Keratinocyte (primary cell): ENCODE measurements around the gene FRS2. TPM values are rescaled to one million over a fixed set of nuclear protein-coding genes. Genes with fewer than 3 reads are reported as not detected.

Experiments
- DNase-seq: peaks from one replicate; pipeline ENCODE4 v3.0.0-alpha.2; 2011; ENCODE audit warnings: low read depth, missing footprints, low spot score
- FAIRE-seq: peaks from 2 replicates; lab custom pipeline; 2011; peaks lifted over from hg19 to GRCh38; lab: Jason Lieb, UNC
- H2AFZ ChIP-seq: 2 replicates; pipeline ENCODE4 v1.6.0; 2012; ENCODE audit warnings: low read length, control low read depth, inconsistent platforms; ENCODE audit not compliant: control insufficient read depth
- H3K27ac ChIP-seq: 2 replicates; pipeline ENCODE4 v1.5.1; 2011; ENCODE audit warnings: low read length; ENCODE audit not compliant: control insufficient read depth, insufficient read depth
- H3K27me3 ChIP-seq: 3 replicates; pipeline ENCODE4 v1.6.0; 2011; ENCODE audit warnings: low read length; ENCODE audit not compliant: control insufficient read depth, insufficient read depth; ENCODE audit errors: extremely low read depth
- H3K36me3 ChIP-seq, 2 experiments: 2 replicates in 1 of 2; 3 replicates in 1 of 2; pipeline ENCODE4 v1.5.1; 2011; ENCODE audit warnings: low read length in 2 of 2, mild to moderate bottlenecking in 1 of 2; ENCODE audit not compliant: control insufficient read depth in 2 of 2, insufficient read depth in 2 of 2; ENCODE audit errors: extremely low read depth in 1 of 2
- H3K4me1 ChIP-seq: 3 replicates; pipeline ENCODE4 v1.5.1; 2011; ENCODE audit warnings: low read length; ENCODE audit not compliant: control insufficient read depth, insufficient read depth; ENCODE audit errors: extremely low read depth
- H3K4me2 ChIP-seq: 3 replicates; pipeline ENCODE4 v1.6.0; 2011; ENCODE audit warnings: low read depth, low read length; ENCODE audit not compliant: control insufficient read depth, insufficient read depth; ENCODE audit errors: extremely low read depth
- H3K4me3 ChIP-seq, 3 experiments: fragments of 200-600 bp in 1 of 3; sonication (generic) in 1 of 3; 2 replicates in 2 of 3; 3 replicates in 1 of 3; pipeline ENCODE4 v1.5.1; 2011 to 2016; ENCODE audit warnings: low read length in 3 of 3, mild to moderate bottlenecking in 3 of 3, control low read depth in 2 of 3, inconsistent platforms in 1 of 3, low read depth in 1 of 3, mixed read lengths in 1 of 3, mixed run types in 1 of 3, moderate library complexity in 1 of 3; ENCODE audit not compliant: control insufficient read depth in 2 of 3, insufficient read depth in 2 of 3; ENCODE audit errors: extremely low read depth in 1 of 3
- H3K79me2 ChIP-seq: 2 replicates; pipeline ENCODE4 v1.6.0; 2012; ENCODE audit warnings: low read length; ENCODE audit not compliant: control insufficient read depth, insufficient read depth
- H3K9ac ChIP-seq: 3 replicates; pipeline ENCODE4 v1.6.0; 2011; ENCODE audit warnings: low read length; ENCODE audit not compliant: control insufficient read depth, insufficient read depth; ENCODE audit errors: extremely low read depth
- H3K9me1 ChIP-seq: 3 replicates; pipeline ENCODE4 v1.6.0; 2011; ENCODE audit warnings: low read length; ENCODE audit not compliant: control insufficient read depth, insufficient read depth; ENCODE audit errors: extremely low read depth
- H3K9me3 ChIP-seq: 2 replicates; pipeline ENCODE4 v1.5.1; 2012; ENCODE audit warnings: low read depth, low read length; ENCODE audit not compliant: control insufficient read depth
- H4K20me1 ChIP-seq: 3 replicates; pipeline ENCODE4 v1.6.0; 2011; ENCODE audit warnings: low read length; ENCODE audit not compliant: control insufficient read depth, insufficient read depth; ENCODE audit errors: extremely low read depth
- CTCF ChIP-seq, 3 experiments: IDR thresholded peaks in 1 of 3; conservative IDR thresholded peaks in 1 of 3; optimal IDR thresholded peaks in 1 of 3; 2 replicates in 2 of 3; 3 replicates in 1 of 3; pipeline versions ENCODE3 to v1.5.1; 2011; ENCODE audit warnings: low read length in 3 of 3, mild to moderate bottlenecking in 3 of 3, moderate library complexity in 2 of 3, control low read depth in 1 of 3, inconsistent platforms in 1 of 3; ENCODE audit not compliant: insufficient read depth in 2 of 3; ENCODE audit errors: extremely low read depth in 1 of 3
- EZH2 ChIP-seq: IDR thresholded peaks from one replicate; pipeline ENCODE4 v1.6.1; 2012; ENCODE audit warnings: inconsistent platforms, mild to moderate bottlenecking, low read length, moderate library complexity
- dilution Hi-C: fragments of 300-500 bp; cut with MboI; formaldehyde crosslinking; loops from one replicate; pipeline ENCODE4 v1.7.0; 2020; ENCODE audit warnings: low sequenced_read_pairs; ENCODE audit not compliant: extremely low pct_ligation_motif_present
- polyA plus RNA-seq, 5 experiments: library from polyadenylated mRNA; depleted of rRNA in 3 of 5; stranded (reverse) in 3 of 5; stranded (forward) in 1 of 5; unstranded in 1 of 5; fragments of >200 nt; gene quantifications; 1 replicate in 1 of 5; 2 replicates in 3 of 5; 3 replicates in 1 of 5; pipeline versions ENCODE4 v1.2.1 to v1.2.3, GENCODE V29; 2011 to 2012; ENCODE audit warnings: missing spikeins in 2 of 5, low read depth in 1 of 5, low replicate concordance in 1 of 5

The FRS2 gene
- polyA plus RNA-seq, 1 donor (not counting 4 experiments of a cell fraction or from before 2014, with no cell fraction given), result 28.6 TPM

GRCh38 chr12:69440886-69441285 lies 29.3 kb upstream of the FRS2 start:
- Histone ChIP-seq H3K4me1 (no peaks in the 10 kb centered on the region), H3K36me3 (no peaks in the 10 kb centered on the region), H3K9me1 (no peaks in the 10 kb centered on the region), H3K27ac (no peak overlapping the region), H3K4me2 (no peak overlapping the region), H3K79me2 (no peaks in the 10 kb centered on the region), H3K9me3 (no peaks in the 10 kb centered on the region), H4K20me1 (no peaks in the 10 kb centered on the region), H3K9ac (no peak overlapping the region), H3K27me3 (no peaks in the 10 kb centered on the region), H2AFZ (no peak overlapping the region), H3K4me3 (no peak overlapping the region)
- FAIRE-seq (no peak), DNase-seq (no peak)
- dilution Hi-C loops, result no loop called here
- no peak for TF ChIP-seq EZH2
- no peak for TF ChIP-seq CTCF (optimal IDR thresholded peaks at IDR 0.05 in 1 of 3, IDR thresholded peaks at IDR 0.05 in 1 of 3, conservative IDR thresholded peaks at IDR 0.05 in 1 of 3; ENCODE audit: extremely low read depth in 1 of 3, insufficient read depth in 2 of 3, low read length in 3 of 3)

DNA sequence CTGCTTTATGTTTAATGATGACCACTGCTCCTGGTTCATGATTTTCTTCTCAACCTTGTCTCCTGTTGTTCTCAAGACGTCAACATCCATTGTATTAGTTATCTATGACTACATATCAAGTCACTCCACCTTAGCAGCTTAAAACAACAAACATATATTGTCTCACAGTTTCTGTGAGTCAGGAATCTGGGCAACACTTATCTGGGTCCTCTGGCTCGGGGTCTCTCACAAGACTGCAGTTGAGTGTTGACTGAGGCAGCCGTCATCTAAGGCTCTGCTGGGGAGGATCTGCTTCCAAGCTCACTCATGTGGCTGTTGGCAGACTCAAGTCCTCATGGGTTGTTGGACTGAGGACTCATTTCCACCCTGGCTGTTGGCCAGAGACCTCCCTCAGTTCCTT lies 27.3 kb upstream of the FRS2 start:
- Histone ChIP-seq H2AFZ (no peak overlapping the region), H4K20me1 (no peaks in the 10 kb centered on the region), H3K36me3 (no peaks in the 10 kb centered on the region), H3K4me1 (no peaks in the 10 kb centered on the region), H3K9me3 (no peaks in the 10 kb centered on the region), H3K4me2 (no peak overlapping the region), H3K4me3 (no peak overlapping the region), H3K9me1 (no peaks in the 10 kb centered on the region), H3K9ac (no peak overlapping the region), H3K27ac (no peak overlapping the region), H3K79me2 (no peaks in the 10 kb centered on the region), H3K27me3 (no peaks in the 10 kb centered on the region)
- DNase-seq, result no peak
- dilution Hi-C loops, result no loop called here
- no peak for FAIRE-seq
- TF ChIP-seq EZH2 (no peak), CTCF (optimal IDR thresholded peaks at IDR 0.05 in 1 of 3, IDR thresholded peaks at IDR 0.05 in 1 of 3, conservative IDR thresholded peaks at IDR 0.05 in 1 of 3; ENCODE audit: extremely low read depth in 1 of 3, insufficient read depth in 2 of 3, low read length in 3 of 3) (no peak)
